Measurements from ENCODE around the gene KRTAP4-4. TPM values are rescaled to one million over a fixed set of nuclear protein-coding genes. Genes with fewer than 3 reads are reported as not detected.

The KRTAP4-4 gene
- total RNA-seq, 1 donor = not detected

GRCh38 chr17:41184480-41184961 is 24.0 kb upstream of the KRTAP4-4 start, which contains the start of gene KRTAP4-1:
Gene KRTAP4-1, minus strand, starts transcription at chr17:41184911. Its CDS starts 57 bp downstream, at chr17:41184854.
- TF ChIP-seq CTCF (IDR thresholded peaks at IDR 0.05; ENCODE audit: insufficient read depth, low read depth, low read length) = no peak
- no peak within 1 kb of the TSS for H3K4me3 ChIP-seq (ENCODE audit: low read depth, low read length)
- DNase-seq (ENCODE audit: low read depth) = no peak

- no peak for TF ChIP-seq CTCF (IDR thresholded peaks at IDR 0.05; ENCODE audit: insufficient read depth, low read depth, low read length)
- no peak overlapping the region for H3K4me3 ChIP-seq (ENCODE audit: low read depth, low read length)
- DNase-seq (ENCODE audit: low read depth) = no peak
Measured at GRCh38 chr17:41178843-41179616, 18.5 kb upstream of the KRTAP4-4 start.

GRCh38 chr17:41178341-41178740 is 17.8 kb upstream of the KRTAP4-4 start:
- no peak for DNase-seq (ENCODE audit: low read depth)
- no peak for TF ChIP-seq CTCF (IDR thresholded peaks at IDR 0.05; ENCODE audit: insufficient read depth, low read depth, low read length)
- H3K4me3 ChIP-seq (ENCODE audit: low read depth, low read length) = no peak overlapping the region

- no peak for TF ChIP-seq CTCF (IDR thresholded peaks at IDR 0.05; ENCODE audit: insufficient read depth, low read depth, low read length)
- H3K4me3 ChIP-seq (ENCODE audit: low read depth, low read length) = no peak within 1 kb of the TSS
- DNase-seq (ENCODE audit: low read depth) = no peak
Measured at GRCh38 chr17:41177727-41178271, 17.3 kb upstream of the KRTAP4-4 start, which contains the start of gene KRTAP4-2. Gene KRTAP4-2, minus strand, starts transcription at chr17:41178221. Its CDS starts 57 bp downstream, at chr17:41178164.

- TF ChIP-seq CTCF (IDR thresholded peaks at IDR 0.05; ENCODE audit: insufficient read depth, low read depth, low read length) = no peak
- H3K4me3 ChIP-seq (ENCODE audit: low read depth, low read length) = no peak overlapping the region
- DNase-seq (ENCODE audit: low read depth) = no peak
Measured at GRCh38 chr17:41176744-41177387, 16.3 kb upstream of the KRTAP4-4 start.

- peak; percentile 4 for DNase-seq (ENCODE audit: low read depth)
- TF ChIP-seq CTCF (IDR thresholded peaks at IDR 0.05; ENCODE audit: insufficient read depth, low read depth, low read length) = no peak
- no peak overlapping the region for H3K4me3 ChIP-seq (ENCODE audit: low read depth, low read length)
Measured at GRCh38 chr17:41171886-41172285, 11.3 kb upstream of the KRTAP4-4 start.

Data from fibroblast of villous mesenchyme (primary cell).